Erythroblast (primary cell): ENCODE data around the gene SMAD2.

ENCODE experiments used
- GATA1 ChIP-seq: IDR thresholded peaks from 2 replicates; pipeline ENCODE4 v1.6.1; 2011; ENCODE audit warnings: low read depth, mild to moderate bottlenecking, control low read depth, low read length, moderate library complexity
- POLR2A ChIP-seq: IDR thresholded peaks from 2 replicates; pipeline ENCODE4 v1.6.1; 2011; ENCODE audit warnings: mild to moderate bottlenecking, low read length

DNA sequence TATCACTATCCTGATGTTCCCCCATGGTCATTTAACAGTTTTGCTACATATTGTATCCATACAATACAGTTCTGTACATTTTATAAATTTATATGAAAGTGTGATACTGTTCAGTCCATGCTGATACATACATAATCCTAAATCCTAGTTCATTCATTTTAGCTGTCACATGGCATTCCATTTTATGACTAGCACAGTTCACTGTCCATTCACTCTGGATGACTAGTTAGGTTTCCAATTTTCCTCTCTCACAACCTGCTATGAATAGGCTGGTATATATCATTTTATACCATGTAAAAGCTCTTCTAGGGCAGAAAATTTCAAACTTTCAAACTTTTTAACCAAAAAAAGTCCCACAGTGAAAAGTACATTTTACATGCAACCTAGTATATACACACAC, 15.2 kb downstream of the SMAD2 start:
- TF ChIP-seq POLR2A (no peak), GATA1 (no peak)
